HG03469 (cell line): Measurements from ENCODE around the gene FGGY.
"Not testable (repeated sequence)": the region's sequence is repeated elsewhere in the genome, so short reads cannot be mapped to it uniquely, and the experiment has no call there.

Source experiments
- ATAC-seq: cut with Tn5 transposase; IDR thresholded peaks from one replicate; pipeline ENCODE4 v1.9.1; 2021; ENCODE audit warnings: mild to moderate bottlenecking, moderate library complexity, moderate number of reproducible peaks; ENCODE audit not compliant: unreplicated experiment

FGGY gene

DNA sequence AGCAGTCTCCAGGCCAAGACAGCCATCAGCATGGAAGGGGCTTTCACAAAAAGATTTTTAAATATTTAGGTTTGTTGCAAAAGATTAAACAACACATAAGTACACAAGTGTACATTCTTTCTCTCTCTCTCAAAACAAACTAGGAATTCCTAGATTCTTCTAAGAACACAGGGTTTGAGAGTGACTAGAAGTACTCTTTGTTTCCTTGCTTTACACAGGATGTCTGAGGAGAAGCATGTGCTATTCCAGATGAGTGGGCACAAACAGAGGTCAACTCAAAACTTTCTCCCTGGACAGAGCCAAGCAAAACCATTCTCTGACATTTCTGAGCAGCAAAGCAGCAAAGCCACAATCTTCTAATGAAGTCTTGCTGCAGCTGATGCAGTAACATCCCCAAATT is 307.3 kb downstream of the FGGY start:
- no peak for ATAC-seq

DNA sequence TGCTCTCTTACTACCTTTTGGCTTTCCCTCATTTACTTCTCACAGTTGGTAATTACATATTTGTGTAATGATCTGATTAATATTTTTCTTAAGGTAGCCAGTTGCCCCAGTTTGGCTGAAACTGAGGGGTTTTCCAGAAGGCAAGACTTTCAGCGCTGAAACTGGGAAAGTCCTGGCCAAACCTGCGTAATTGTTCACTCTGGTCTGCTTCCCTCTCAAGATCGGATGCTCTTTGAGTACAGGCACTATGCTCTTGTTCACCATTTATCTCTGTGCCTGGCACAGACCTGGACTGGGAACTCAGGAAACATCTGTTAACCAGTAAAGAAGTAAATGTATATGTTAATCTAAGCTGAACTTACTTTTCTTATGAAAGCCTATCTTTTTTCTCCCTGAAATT is 308.3 kb downstream of the FGGY start:
- ATAC-seq = no peak

DNA sequence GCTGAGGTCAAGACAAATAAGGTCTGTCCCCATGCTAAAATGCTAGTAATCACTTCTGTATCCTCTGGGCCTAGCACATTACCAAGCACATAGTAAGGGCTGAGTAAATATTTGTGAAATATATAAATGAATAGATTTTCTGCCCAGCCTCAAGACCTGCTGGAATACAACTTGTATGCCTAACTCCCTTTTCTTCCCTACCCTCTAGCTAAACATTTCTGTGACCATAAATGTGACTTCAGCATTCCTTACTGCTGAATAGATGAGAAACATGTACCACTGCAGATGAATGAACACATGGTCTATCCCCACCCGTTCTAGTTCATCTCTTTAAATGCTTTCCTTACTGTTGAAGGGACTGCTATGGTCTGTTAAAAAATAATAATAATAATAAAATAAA is 308.9 kb downstream of the FGGY start:
- no peak for ATAC-seq

DNA sequence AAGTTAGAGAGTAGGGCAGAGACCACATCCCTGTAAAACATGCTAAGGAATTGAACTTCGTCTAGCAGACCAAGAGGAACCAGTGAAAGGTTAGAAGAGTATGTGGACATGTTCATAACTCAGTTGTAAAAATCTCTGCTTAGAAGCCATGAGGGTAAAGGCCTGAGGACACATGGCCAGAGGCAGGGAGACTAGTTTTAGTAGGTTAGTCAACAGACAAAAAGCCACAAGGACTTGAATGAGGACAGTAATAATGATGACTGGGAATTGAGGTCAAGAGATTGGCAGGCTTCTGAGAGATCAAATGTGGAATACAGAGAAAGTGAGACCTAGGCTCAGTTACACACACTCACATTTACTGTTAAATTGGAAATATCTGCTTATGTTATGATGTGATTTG is 312.4 kb downstream of the FGGY start:
- no peak for ATAC-seq

DNA sequence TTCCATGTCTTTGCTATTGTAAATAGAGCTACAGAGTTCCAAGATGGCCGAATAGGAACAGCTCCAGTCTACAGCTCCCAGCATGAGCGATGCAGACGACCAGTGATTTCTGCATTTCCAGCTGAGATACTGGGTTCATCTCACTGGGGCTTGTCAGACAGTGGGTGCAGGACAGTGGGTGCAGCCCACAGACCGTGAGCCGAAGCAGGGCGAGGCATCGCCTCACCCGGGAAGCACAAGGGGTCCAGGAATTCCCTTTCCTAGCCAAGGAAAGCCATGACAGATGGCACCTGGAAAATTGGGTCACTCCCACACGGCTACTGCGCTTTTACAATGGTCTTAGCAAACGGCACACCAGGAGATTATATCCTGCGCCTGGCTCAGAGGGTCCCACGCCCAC is 313.6 kb downstream of the FGGY start:
- ATAC-seq = not testable (repeated sequence)

DNA sequence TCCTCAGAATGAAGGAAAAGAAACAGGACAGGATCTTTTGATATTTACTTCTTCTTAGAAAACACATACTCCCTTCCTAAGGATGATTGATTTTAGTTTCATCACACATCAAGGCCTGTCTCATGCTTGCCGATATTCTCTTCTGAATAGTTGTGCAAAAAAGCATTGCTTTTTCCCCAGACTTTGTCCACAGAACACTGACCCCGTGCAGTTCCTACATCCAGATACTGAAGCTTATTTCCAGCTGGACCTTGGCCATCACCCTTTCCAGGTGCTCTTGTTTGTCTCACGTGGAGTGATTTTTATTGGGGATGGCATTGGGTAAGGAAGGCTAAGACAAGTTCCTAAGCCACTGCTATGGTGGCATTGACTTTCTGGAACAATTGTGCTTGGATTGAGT is 320.5 kb downstream of the FGGY start:
- no peak for ATAC-seq

DNA sequence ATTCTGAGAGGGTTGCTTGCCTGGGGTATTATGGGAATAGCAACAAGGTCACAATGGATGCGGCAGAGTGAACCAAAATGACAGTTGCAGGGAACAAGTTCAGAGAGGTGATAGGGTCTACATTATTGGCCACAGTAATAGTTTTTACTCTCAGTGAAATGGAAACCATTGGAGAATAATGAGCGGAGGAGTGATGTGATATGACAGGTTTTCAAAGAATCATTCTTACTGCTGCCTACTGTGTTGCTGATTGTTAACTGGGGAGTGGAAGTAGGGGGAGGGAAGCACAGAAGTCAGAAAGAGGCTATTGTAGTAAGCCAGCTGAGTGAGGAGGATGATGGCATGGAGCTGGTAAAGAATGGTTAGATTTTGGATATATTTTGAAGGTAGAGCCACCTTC is 322.7 kb downstream of the FGGY start:
- no peak for ATAC-seq

DNA sequence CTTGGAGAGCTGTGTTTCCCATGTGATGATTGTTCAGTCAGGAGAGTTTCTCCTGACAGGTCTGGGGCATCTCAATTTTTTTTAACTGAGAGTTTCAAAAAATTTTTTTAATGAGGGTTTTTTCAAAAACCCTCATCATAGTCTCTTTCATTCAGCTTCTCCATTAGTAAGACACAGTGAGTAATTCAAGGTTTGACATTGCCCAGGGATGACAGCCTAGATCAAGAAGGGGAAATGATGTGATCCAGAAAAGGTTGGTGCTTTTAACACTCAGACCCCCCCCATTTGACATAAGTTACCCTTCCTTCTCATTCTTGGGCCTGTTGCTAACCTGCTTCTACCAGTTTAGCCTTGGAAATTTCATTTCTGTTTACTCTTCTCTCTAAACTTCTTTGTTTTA is 328.5 kb downstream of the FGGY start:
- ATAC-seq = no peak

DNA sequence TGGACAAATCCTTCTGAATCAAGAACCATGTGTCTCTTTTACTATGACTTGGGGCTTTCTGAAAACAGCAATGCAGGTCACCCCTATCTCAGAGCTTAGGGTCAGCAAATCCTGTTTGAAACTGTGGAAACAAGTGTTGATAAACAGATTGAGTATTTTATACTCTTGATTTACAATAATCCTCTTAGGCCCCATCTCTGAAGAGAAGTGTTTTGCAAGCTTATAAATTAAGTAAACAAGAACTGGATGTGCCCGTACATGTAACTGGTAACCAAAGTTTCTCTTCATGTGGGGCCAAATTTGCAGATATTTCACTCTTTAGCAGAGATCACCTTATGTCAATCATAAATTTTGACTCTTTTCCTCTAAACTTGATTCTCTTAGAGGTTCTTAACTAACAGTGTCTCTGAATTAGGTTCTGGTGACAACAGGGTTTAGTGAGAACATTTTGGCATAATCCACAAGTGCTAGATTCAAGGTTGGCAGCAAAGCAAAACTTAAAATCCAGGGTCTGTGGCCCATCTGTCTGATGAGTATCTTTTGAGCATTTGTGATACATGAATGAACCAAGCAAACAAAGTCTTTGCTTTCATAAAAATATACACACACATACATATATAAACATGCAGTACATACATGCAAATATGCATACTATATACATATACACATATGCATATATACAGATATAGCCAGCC is 334.8 kb downstream of the FGGY start:
- no peak for ATAC-seq

DNA sequence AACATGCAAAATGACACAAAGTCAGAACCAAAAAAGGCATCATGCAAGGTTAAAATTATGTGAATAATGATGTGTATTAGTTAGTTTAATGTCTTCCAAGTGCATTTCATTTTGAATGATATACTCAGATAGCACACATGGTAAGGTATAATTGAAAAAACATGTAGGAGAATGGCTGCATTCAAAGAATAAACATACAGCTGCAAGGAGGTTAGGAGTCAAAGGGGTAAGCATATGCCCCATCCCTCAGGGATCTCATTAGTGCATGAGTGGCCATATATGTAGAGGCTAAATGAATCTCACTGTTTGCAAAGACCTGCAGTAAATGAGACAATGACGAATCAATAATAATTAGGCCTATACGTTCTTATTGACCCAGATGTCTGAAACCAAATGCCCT is 338.2 kb downstream of the FGGY start:
- ATAC-seq = no peak

DNA sequence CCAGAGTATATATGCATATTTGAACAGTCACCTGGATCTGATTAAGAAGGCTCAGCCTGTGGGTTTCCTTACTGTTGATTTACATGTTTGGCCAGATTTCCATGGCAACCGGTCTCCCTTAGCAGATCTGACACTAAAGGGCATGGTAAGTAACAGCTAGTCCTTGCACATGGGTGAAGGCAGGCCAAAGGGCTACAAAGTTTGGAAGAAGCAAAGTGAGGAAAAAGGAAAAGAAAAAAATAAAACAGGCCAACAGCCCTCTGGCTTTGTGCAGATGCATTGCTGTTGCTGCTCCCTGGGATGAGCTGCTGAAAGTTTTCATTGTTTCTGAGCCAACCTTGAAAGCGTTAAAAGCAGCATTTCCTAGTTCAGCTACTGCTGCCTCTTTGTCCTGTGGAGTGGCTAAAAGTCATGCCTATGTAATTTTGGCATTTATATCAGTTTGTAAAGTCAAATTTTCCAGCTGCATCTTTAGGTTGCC is 341.4 kb downstream of the FGGY start:
- no peak for ATAC-seq

DNA sequence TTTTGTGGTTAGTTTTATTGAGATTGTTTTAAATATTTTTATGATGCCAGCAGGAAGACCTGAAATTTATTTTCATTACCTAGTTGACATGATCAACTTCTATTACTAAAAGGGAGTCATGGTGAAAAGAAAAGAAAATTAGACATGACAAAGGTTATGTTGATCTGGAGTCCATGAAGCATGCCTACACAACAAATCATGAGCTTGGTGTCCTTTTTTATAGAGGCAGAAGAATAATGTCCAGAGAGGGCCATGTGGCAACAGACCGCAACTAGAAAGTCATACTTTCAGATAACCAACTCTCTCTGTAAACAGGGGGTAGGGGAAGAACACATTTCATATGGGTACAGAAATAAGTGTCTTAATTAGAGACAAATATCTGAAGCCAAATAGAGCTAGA is 342.4 kb downstream of the FGGY start:
- no peak for ATAC-seq

DNA sequence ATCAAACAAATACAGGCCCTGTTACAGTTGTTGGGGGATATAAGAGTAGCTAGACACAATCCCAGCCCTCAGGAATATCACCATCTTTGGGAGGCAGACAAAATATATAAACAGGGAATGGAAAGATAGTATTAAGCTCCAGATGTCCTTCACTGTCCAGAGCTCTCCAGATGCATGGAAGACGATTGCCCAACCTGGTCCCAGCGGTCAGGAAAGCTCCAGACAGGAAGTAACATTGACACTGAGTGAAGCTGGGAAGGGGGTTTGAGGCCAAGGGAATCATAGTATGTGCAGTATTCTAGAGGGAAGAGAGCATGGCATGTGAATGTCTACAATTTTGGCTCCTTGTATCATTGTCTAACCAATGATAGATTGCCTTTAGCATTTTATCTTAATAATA is 344.0 kb downstream of the FGGY start:
- no peak for ATAC-seq

DNA sequence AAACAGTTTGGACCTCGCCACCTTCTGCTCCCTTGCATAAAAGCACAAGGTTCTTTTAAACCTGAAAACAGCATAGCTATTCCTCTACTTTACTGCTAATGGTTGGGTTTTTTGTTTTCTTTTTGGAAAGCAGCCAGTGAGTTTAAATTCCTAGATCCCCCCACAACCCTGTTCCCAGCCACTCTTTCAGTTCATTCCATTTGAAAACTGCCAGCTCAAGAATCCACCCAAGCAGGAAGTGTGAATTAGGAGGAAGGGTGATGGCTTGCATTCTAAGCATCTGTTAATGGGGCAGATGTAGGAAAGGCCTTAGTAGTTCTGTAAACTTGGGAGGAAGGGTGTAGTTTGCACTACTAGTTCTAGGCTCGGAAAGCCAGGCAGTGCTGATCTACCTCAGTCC is 344.9 kb downstream of the FGGY start:
- no peak for ATAC-seq

DNA sequence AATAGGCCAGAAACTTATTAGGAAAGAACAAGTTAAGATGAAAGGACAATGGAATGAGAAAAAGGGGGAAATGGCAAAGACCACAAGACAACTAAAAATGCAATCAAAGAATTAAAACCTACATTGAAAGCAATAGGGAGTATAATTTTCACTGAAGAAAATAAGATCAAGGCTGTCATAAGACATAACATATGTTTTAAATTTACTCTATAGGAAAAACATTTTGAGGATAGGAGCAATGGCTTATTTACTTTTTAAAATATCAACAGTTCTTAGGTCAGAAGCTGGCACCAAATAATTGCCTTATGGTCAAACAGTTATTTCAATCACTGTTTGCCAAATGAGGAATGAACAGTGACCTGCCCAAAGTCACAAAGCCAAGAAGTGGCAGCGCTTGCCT is 346.6 kb downstream of the FGGY start:
- no peak for ATAC-seq

DNA sequence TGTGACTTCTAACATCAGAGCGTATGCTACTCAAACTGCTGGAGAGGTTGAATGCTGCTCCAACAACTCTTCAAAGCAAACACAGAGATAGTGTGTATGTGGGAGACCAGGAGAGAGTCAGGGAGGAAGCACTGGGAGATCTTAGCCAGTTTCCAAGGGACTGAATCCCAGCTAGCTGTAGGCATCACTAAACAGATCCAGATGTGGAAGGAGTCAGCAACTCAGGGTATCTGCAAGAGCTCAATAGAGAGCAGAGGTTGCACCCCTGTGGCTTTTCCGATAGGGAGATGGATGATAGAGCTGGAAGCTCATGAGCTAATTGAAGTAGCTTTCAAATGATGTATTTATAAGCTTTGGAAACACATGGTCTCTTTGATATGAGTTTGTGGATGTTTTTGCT is 349.0 kb downstream of the FGGY start:
- ATAC-seq = no peak

DNA sequence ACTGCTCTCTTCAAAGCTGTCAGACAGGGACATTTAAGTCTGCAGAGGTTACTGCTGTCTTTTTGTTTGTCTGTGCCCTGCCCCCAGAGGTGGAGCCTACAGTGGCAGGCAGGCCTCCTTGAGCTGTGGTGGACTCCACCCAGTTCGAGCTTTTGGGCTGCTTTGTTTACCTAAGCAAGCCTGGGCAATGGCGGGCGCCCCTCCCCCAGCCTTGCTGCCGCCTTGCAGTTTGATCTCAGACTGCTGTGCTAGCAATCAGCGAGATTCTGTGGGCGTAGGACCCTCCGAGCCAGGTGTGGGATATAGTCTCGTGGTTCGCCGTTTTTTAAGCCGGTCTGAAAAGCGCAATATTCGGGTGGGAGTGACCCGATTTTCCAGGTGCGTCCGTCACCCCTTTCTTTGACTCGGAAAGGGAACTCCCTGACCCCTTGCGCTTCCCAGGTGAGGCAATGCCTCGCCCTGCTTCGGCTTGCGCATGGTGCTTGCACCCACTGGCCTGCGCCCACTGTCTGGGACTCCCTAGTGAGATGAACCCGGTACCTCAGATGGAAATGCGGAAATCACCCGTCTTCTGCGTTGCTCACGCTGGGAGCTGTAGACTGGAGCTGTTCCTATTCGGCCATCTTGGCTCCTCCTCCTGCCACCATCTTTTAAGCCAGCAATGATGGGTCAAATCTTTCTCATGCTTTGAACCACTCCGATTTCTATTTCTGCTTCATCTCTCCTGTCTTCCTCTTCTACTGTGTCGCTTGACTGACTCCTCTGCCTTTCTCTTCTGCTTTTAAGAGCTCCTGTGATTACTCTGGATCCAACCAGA is 356.5 kb downstream of the FGGY start:
- not testable (repeated sequence) for ATAC-seq

DNA sequence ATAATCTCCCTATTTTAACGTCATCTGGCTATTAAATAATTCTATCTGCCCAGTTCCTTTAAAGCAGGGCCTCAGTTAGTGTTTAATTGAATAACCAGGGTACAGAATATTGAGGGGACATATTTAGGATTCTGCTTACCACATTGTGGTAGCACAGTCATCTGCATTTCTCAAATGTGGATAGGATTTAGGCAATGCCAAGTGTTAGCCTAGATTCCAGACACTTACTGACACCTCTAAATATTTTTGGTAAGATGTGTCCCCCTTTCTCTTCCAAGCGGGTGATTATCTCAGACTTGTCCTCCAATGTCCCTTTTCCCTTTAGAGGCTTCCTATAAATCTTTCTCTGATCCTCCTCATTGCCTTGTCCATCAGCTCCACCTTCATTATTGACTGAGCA is 357.1 kb downstream of the FGGY start:
- ATAC-seq = no peak

DNA sequence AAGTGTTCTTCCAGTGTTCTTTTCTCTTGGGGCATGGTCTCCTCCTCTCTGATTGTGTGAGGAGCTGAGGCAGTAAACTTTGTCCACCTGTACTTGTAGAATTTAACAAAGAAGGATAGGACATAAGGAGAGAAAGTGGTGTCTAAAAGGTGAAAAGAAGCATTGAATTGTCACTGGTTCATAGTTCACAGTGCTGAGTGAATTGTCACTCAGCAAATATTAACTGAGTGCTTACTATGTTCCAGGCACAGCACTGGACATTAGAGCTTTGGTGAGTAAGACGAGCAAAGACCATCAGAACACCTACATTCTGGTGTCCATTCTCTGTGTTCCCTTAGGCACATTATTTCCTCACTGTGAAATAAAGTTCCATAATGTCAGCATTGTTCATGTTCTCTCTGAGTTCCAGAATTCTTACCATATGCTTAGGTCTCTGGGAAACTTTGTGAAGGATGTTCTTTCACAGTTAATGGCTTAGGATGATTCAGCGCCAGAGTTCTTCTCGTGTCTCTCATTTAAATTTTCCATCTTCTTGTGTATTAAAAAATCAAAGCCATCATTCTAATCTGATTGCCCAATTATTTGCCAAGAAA is 361.1 kb downstream of the FGGY start:
- ATAC-seq = no peak

DNA sequence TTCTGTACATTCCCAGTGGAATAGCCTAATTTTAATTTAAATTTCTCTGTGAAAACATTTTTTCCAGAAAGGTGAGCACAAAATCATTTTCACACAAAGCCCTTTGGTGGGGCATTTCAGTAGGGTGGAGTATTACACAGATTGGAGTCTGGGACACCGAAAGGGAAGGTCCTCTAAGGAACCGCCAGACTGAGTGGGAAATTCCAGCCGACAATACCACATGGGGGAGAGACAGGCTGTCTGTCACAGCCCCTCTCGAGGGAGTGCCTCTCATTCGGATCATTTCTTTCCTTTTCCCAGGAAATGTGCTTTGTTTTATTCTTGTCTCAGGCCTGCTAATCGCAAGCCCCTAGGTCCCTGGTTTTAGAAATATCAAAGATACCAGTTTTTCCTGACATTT is 367.3 kb downstream of the FGGY start:
- no peak for ATAC-seq

DNA sequence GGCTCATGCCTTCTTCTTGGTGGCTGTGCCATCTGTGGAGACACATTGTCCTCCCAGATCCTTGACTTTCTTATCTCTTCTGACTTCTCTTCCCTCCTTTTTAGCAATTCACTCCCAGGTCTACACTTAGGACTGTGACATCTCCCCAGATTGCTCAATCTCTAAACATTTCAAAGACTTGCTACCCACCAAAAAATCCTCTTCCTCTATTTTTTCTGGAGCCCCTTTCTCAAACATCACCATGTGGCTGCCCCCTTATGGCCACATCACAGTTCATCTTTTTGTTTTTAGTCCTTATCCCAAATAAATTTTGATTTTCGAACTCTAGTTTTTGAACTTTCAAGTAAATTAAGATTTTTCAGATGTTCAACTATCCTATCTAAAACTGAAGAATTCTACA is 369.2 kb downstream of the FGGY start:
- ATAC-seq = no peak

DNA sequence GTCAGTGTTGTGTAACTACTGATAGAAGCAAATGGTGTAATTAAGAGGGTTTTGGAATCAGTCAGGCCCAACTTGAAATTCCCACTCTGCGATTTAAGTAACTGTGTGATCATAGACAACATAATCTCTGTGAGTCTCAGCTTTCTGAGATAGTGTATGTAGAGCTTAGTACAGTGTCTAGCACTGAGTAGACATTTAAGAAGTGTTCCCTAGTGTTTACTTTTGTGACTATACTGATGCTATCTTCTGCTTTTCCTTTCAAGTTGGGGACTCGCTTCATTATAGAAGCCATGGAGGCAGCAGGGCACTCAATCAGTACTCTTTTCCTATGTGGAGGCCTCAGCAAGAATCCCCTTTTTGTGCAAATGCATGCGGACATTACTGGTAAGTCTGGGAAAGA is 370.1 kb downstream of the FGGY start:
- ATAC-seq = no peak
